ENCODE data around the gene DHX36. TPM values are rescaled to one million over a fixed set of nuclear protein-coding genes. Genes with fewer than 3 reads are reported as not detected.

The DHX36 gene
- total RNA-seq, 1 donor from 2014 or later, result 34.6 TPM

- no peak for DNase-seq (ENCODE audit: extremely low read depth, low read depth, low spot score)
Observed at GRCh38 chr3:154294016-154294415, 30.3 kb downstream of the DHX36 start.

GRCh38 chr3:154290187-154290586 lies 34.1 kb downstream of the DHX36 start:
- no peak for DNase-seq (ENCODE audit: extremely low read depth, low read depth, low spot score)

GRCh38 chr3:154285221-154285620 lies 39.1 kb downstream of the DHX36 start:
- DNase-seq (ENCODE audit: extremely low read depth, low read depth, low spot score), result no peak

GRCh38 chr3:154280161-154280560 lies 44.1 kb downstream of the DHX36 start:
- no peak for DNase-seq (ENCODE audit: extremely low read depth, low read depth, low spot score)

- DNase-seq (ENCODE audit: extremely low read depth, low read depth, low spot score), result no peak
Observed at GRCh38 chr3:154275965-154276364, 48.3 kb downstream of the DHX36 start.

- no peak for DNase-seq (ENCODE audit: extremely low read depth, low read depth, low spot score)
Observed at GRCh38 chr3:154275292-154275691, 49.0 kb downstream of the DHX36 start.

GRCh38 chr3:154274348-154274747 lies 49.9 kb downstream of the DHX36 start:
- DNase-seq (ENCODE audit: extremely low read depth, low read depth, low spot score), result no peak

- DNase-seq (ENCODE audit: extremely low read depth, low read depth, low spot score), result no peak
Observed at GRCh38 chr3:154273381-154273780, 50.9 kb downstream of the DHX36 start.

GRCh38 chr3:154254527-154254926 lies 69.8 kb downstream of the DHX36 start:
- DNase-seq (ENCODE audit: extremely low read depth, low read depth, low spot score), result no peak

GRCh38 chr3:154252759-154253638 lies 71.3 kb downstream of the DHX36 start:
- peak; percentile 81 for DNase-seq (ENCODE audit: extremely low read depth, low read depth, low spot score)

- no peak for DNase-seq (ENCODE audit: extremely low read depth, low read depth, low spot score)
Observed at GRCh38 chr3:154251610-154252009, 72.7 kb downstream of the DHX36 start.

- no peak for DNase-seq (ENCODE audit: extremely low read depth, low read depth, low spot score)
Observed at GRCh38 chr3:154250291-154250690, 74.0 kb downstream of the DHX36 start.

- DNase-seq (ENCODE audit: extremely low read depth, low read depth, low spot score), result no peak
Observed at GRCh38 chr3:154247806-154248415, 76.4 kb downstream of the DHX36 start.

- no peak for DNase-seq (ENCODE audit: extremely low read depth, low read depth, low spot score)
Observed at GRCh38 chr3:154244644-154245043, 79.6 kb downstream of the DHX36 start.

- no peak for DNase-seq (ENCODE audit: extremely low read depth, low read depth, low spot score)
Observed at GRCh38 chr3:154243353-154243752, 80.9 kb downstream of the DHX36 start.

- no peak for DNase-seq (ENCODE audit: extremely low read depth, low read depth, low spot score)
Observed at GRCh38 chr3:154242766-154243165, 81.5 kb downstream of the DHX36 start.

- no peak for DNase-seq (ENCODE audit: extremely low read depth, low read depth, low spot score)
Observed at GRCh38 chr3:154241496-154241895, 82.8 kb downstream of the DHX36 start.

- DNase-seq (ENCODE audit: extremely low read depth, low read depth, low spot score), result no peak
Observed at GRCh38 chr3:154240235-154240634, 84.1 kb downstream of the DHX36 start.

GRCh38 chr3:154236331-154236730 lies 88.0 kb downstream of the DHX36 start:
- DNase-seq (ENCODE audit: extremely low read depth, low read depth, low spot score), result no peak

GRCh38 chr3:154235330-154235729 lies 89.0 kb downstream of the DHX36 start:
- no peak for DNase-seq (ENCODE audit: extremely low read depth, low read depth, low spot score)

- no peak for DNase-seq (ENCODE audit: extremely low read depth, low read depth, low spot score)
Observed at GRCh38 chr3:154229217-154229590, 95.1 kb downstream of the DHX36 start.

GRCh38 chr3:154228561-154229216 lies 95.6 kb downstream of the DHX36 start:
- DNase-seq (ENCODE audit: extremely low read depth, low read depth, low spot score), result no peak

Data from glomerular endothelial cell (primary cell).